Frontal cortex (tissue), 4 donors: ENCODE results near the gene IRF7. TPM values are rescaled to one million over a fixed set of nuclear protein-coding genes. Genes with fewer than 3 reads are reported as not detected.
A peak's percentile ranks its signal among the peaks of the same experiment; 100 is the strongest.

Experiments used
- DNase-seq, 2 donors: peaks; one replicate each; pipeline ENCODE4 v3.0.0; 2012; ENCODE audit warnings: low spot score in 2 of 2
- FAIRE-seq: peaks from 2 replicates; lab custom pipeline; 2012; peaks lifted over from hg19 to GRCh38; lab: Jason Lieb, UNC
- total RNA-seq: library from RNA; depleted of rRNA; stranded (reverse); fragments of >200 nt; gene quantifications from one replicate; pipeline ENCODE4 v1.2.3, GENCODE V29; 2014
- donor health status: control.
- donor health status: control.
- donor health status: control.

The IRF7 gene
- total RNA-seq, 1 donor from 2014 or later, result 0.82 TPM

DNA sequence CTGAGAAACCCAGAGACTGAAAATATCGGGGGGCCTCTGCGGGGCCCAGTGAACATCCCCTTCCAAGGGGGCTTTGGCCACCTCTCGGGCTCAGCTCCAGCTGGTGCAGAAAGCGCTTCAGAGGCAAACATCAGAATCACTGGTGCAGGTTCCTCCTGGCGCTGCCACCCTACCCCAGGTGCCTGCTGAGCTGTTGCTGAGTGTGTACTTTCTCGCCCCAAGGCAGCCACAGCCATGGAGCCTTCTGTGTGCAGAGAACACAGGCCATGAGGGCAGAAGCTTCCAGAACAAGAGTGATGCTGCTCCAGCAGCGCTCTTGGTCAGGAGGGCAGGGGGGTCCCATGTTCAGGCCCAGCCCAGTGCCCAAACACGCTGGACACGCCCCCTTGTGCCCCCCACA lies 27.6 kb upstream of the IRF7 start:
- no peak for FAIRE-seq
- DNase-seq, result no peak

DNA sequence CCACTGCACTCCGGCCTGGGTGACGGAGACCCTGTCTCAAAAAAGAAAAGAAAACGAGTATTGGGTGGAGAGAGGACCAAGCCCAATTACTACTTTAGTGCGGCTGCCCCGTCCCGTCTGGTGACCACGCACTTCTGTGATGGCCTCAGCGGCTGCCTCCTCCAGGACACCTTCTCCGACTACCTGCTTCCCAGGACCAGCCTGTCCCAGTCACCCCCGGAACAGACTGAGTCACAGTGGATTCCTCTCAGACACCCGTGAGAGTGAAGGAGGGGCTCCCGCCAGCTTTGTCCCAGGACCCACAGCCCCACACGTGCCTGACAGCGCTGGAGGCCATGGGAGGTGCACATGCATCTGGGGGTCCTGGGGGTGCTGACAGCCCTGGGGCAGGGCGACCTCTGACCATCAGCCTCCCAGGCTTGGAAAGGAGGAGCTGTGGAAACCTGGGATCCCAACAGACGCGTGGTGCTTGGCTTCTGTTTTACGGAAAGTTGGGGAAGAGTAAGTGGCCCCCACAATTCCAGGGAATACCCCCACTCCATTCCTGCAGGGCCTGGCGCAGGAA lies 26.1 kb upstream of the IRF7 start:
- FAIRE-seq, result no peak
- DNase-seq, result no peak

DNA sequence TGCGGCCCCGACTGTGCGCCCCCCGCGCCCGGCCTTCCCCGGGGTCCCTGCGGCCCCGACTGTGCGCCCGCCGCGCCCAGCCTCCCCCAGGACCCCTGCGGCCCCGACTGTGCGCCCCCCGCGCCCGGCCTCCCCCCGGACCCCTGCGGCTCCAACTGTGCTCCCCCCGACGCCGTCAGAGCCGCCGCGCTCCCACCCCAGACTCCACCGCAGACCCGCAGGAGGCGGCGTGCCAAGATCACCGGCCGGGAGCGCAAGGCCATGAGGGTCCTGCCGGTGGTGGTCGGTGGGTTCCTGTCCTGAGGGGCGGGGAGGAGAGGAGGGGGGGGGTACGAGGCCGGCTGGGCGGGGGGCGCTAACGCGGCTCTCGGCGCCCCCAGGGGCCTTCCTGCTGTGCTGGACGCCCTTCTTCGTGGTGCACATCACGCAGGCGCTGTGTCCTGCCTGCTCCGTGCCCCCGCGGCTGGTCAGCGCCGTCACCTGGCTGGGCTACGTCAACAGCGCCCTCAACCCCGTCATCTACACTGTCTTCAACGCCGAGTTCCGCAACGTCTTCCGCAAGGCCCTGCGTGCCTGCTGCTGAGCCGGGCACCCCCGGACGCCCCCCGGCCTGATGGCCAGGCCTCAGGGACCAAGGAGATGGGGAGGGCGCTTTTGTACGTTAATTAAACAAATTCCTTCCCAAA lies 24.4 kb upstream of the IRF7 start:
- no peak for DNase-seq
- FAIRE-seq, result no peak

DNA sequence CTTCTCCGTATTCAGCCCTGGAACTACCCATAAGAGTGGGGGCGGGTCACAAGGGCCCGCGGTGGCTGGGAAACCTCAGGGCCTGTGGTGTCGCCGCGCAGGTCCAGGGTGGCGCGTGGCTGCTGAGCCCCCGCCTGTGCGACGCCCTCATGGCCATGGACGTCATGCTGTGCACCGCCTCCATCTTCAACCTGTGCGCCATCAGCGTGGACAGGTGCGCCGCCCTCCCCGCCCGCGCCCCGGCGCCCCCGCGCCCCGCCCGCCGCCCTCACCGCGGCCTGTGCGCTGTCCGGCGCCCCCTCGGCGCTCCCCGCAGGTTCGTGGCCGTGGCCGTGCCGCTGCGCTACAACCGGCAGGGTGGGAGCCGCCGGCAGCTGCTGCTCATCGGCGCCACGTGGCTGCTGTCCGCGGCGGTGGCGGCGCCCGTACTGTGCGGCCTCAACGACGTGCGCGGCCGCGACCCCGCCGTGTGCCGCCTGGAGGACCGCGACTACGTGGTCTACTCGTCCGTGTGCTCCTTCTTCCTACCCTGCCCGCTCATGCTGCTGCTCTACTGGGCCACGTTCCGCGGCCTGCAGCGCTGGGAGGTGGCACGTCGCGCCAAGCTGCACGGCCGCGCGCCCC lies 23.7 kb upstream of the IRF7 start:
- FAIRE-seq (no peak), DNase-seq (no peak)

DNA sequence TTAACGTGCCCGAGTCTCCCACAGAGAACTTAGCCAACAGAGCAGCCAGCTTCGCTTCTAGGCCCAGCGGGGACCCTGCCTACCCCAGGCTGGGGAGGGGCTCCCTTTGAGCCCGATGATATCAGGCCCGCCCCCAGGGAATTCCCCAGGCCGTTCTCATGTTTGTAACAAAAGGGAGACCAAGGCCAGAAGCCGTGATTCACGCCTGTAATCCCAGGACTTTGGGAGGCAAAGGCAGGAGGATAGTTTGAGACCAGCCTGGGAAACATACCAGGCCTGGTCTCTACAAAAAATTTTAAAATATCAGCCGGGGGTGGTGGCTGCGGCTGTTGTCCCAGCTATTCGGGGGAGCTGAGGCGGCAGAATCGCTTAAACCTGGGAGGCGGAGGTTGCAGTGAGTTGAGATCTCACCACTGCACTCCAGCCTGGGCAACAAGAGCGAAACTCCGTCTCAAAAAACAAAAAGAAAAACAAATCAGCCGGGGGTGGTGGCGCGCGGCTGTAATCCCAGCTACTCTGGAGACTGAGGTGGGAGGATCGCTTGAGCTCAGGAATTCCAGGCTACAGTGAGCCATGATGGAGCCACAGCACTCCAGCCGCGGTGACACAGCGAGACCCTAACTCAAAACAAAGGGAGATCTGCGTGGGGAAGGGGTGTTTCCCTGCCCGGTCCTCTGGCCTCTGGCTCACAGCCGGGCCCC lies 23.0 kb upstream of the IRF7 start:
- DNase-seq (no peak), FAIRE-seq (no peak)

DNA sequence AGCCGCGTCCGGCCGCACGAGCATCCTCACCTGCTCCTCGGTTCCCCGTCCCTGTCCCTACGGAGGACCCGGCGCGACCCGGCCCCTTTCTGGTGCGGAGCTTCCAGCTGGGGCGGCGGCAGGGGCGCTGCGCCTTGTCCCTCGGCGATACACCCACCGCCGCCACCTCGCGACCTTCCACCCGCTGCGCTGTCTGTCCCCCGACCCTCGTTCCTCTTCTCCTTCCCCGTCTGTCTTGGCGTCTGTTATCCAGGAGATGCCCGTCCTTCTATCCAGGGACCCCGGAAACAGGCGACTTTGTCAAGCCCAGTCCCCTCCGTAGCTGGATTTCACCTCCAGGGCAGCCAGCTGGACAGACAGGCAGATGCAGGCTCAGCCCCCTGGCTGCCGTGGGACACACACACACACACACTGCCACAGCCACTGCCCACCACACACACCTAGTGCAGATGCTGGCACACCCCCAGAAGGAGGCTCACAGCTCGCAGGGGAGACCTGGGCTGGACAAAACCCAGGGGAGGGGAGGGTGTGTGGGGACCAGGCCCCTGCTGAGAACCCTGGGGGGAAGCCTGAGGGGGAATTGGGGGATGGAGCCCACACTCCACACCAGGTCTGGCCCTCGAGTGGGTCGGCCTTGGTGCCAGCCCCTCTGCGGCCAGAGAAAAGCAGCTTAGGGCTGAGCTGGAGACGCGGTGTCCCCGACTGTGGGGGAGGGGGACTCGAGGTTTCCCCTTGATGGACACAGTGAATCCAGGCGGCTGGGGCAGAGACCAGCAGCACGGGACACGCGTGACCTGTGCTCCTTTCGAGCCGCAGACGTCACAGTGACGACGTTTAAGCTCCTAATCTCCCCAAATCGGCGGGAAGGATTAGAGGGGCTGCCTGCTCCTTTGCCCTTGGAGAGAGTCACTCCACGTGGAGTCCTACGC lies 22.1 kb upstream of the IRF7 start:
- DNase-seq, result no peak
- no peak for FAIRE-seq

DNA sequence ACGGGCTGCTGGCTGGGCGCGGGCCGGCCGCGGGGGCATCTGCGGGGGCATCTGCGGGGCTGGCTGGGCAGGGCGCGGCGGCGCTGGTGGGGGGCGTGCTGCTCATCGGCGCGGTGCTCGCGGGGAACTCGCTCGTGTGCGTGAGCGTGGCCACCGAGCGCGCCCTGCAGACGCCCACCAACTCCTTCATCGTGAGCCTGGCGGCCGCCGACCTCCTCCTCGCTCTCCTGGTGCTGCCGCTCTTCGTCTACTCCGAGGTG lies 21.5 kb upstream of the IRF7 start:
- no peak for FAIRE-seq
- no peak for DNase-seq

DNA sequence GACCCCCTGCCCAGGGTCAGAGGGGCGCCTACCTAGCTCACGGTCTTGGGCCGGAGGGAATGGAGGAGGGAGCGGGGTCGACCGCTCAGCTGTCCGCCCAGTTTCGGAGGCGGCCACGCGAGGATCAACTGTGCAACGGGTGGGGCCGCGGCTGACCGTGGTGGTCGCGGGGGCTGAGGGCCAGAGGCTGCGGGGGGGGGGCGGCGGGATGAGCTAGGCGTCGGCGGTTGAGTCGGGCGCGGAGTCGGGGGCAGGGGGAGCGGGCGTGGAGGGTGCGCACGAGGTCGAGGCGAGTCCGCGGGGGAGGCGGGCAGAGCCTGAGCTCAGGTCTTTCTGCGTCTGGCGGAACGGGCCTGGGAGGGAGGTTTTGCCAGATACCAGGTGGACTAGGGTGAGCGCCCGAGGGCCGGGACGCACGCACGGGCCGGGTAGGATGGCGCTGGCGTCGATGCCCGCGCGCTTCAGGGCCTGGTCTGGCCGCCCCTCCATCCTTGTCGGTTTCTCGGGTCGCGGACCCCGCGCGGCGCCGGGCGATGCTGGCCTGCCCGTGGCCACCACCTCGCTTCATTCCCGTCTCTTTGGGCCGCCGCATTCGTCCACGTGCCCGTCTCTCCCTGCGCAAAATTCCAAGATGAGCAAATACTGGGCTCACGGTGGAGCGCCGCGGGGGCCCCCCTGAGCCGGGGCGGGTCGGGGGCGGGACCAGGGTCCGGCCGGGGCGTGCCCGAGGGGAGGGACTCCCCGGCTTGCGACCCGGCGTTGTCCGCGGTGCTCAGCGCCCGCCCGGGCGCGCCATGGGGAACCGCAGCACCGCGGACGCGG lies 21.0 kb upstream of the IRF7 start, which contains the start of gene DRD4:
TSS of gene DRD4 (plus strand) at position 759 of the 822 bp plus-strand sequence. CDS start at position 795, 36 bp downstream.
- peak in 1 of 2 donors; percentile 69 for DNase-seq
- FAIRE-seq, result no peak

DNA sequence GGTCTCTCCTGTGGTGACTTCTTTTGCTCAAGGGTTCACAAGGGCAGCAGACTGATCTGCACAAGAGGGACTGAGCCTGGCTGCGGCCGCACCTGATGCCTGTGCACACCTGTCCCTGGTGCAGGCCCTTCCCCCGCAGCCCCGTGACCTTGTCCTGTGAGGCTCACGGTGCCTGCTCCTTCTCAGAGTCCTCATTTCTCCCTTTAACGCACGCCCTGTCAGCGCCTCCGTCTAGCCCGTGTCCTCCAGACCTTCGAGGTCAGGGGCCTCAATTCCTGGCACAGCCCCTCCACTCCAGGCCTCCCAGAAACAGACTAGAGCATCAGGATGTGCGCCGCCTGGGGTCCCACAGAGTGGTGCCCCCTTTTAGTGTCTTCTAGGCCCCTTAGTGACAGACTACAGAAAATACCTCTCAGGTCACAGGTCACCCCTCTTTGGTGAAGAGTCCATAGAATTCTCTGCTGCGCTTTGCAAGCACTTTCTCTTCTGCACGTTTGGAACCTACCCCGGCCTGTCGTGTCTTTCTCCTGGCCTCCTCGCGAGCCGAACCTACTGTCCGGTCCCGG lies 20.3 kb upstream of the IRF7 start:
- no peak for DNase-seq

DNA sequence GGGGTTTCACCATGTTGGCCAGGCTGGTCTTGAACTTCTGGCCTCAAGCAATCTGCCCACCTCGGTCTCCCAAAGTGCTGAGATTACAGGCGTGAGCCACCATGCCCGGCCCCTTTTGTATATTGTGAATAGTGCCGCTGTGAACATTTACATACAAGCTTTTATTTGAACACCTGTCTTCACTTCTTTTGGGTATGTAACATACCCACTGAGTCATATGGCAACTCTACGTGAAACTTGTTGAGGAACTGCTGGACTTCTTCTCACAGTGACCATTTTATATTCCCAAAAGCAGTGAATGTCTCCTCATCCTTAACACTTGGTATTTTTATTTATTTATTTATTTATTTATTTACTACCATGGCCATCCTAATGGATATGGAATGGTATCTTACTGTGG lies 15.1 kb upstream of the IRF7 start:
- DNase-seq (no peak), FAIRE-seq (no peak)

More for the DNA sequence above, 20.3 kb upstream of the IRF7 start:
- FAIRE-seq, result no peak

DNA sequence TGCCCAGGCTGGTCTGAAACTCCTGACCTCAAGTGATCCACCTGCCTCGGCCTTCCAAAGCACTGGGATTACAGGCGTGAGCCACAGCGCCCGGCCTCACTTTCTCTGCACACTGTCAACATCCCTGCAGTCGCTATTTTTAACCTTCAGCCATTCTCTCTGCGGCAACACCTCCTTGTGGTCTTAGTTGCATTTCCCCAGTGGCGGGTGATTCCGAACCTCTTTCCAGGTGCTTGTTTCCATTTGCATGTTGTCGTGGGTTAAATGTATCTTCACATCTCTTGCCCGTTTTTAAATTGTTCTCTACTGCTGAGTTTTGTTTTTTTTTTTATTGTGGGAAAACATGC lies 13.5 kb upstream of the IRF7 start:
- DNase-seq (no peak), FAIRE-seq (no peak)

DNA sequence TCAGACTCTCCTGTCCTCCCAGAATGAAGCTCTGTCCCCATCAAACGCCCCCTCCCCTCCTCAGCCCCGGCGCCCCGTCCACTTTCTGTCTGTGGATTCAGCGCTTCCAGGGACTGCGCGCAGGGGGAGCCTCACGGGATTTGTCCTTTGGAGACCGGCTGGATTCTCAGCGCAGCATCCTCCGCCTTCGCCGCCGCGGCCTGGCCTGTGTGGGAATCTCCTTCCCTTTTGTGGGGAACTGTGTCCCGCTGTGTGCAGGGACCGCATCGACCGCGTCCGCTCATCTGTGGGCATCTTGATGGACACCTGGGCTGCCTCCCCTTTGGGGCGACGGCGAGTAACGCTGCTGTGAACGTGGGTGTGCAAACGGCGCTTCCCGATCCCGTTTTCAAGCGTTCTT lies 12.3 kb upstream of the IRF7 start:
- FAIRE-seq (no peak), DNase-seq (no peak)

DNA sequence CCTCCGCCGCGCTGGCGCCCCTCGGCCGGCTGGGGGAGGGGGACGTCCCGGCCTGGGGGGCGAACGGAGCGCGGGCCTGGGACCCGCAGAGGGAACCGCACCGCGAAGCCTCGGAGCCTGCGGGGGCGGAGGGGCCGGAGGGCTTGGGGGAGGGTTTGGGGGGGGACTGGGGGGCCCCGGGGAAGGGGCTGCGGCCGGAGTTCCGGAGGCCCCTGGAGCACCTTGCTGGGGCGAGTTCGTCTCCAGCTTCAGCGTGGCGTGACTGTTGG lies 11.5 kb upstream of the IRF7 start:
- DNase-seq (no peak), FAIRE-seq (no peak)

DNA sequence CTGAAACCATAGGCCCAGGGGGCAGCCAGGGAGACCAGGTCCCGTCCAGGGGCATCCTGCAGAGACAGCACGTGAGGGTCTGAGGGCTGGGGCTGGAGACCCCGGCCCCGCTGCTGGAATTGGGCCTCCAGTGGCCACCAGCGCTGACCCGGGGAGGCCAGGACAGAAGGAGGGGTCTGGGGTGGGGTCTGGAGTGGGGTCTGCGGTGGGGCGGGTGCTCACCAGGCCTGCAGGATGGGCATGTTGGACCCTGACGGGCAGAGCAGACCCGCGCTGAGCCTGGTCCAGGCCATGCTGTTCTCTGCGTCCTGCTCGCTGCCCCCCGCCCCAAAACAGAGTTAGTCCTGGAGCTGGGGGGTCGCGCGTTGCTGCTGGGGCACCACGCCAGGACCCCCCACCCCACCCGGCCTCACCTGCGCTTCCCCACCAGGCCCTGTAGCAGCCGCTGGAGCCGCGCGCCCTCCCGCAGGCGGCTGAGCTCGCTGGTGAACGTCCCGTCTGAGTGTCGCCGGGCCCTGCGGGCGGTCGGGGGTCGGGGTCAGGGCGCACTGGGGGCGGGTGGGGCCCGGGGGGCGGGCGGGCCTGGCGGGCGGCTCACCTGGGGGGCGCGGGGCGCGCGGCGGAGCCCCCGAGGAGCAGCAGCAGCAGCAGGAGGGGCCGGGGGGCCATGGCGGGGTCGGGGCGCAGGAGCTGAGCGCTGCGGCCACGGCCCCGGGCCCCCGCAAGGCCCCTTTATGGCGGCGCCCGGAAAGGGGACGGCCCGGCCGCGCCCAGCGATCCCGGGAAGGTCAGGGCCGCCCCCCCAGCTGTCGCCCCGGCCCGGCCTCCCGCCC lies 10.9 kb upstream of the IRF7 start, which contains the start of gene SCT:
TSS of gene SCT (minus strand) at position 707 of the 833 bp plus-strand sequence. CDS start at position 669, 38 bp downstream.
- FAIRE-seq (no peak), DNase-seq (no peak)

DNA sequence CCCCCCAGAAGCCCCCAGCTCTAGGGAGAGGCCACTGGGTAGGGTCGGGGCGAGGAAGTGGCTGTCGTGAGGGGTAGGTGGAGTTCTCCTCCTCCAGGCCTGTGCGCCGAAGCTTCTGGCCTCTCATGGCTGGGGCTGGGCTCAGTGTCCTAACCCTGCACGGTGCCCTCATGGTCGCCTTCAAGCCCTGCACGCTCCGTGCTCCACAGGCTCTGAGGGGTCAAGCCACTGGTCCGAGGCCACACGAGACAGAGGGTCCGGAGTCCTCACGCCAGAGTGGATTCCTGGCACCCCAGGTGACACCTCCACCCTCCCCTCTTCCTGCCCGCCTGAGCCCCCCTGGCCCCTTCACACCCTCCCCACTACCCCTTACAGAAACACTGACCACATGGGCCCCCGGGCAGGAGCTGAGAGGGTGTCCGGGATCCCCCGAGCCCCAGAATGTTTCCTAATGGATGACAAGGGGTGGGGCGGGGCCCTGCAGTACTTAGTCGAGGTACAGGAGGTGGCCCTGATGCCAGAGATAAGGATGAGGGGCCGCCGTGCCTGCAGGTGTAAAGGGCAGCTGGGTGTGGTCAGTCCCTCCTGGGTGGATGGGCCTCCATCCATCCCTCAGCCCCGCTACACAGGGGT lies 10.0 kb upstream of the IRF7 start:
- DNase-seq (no peak), FAIRE-seq (no peak)

DNA sequence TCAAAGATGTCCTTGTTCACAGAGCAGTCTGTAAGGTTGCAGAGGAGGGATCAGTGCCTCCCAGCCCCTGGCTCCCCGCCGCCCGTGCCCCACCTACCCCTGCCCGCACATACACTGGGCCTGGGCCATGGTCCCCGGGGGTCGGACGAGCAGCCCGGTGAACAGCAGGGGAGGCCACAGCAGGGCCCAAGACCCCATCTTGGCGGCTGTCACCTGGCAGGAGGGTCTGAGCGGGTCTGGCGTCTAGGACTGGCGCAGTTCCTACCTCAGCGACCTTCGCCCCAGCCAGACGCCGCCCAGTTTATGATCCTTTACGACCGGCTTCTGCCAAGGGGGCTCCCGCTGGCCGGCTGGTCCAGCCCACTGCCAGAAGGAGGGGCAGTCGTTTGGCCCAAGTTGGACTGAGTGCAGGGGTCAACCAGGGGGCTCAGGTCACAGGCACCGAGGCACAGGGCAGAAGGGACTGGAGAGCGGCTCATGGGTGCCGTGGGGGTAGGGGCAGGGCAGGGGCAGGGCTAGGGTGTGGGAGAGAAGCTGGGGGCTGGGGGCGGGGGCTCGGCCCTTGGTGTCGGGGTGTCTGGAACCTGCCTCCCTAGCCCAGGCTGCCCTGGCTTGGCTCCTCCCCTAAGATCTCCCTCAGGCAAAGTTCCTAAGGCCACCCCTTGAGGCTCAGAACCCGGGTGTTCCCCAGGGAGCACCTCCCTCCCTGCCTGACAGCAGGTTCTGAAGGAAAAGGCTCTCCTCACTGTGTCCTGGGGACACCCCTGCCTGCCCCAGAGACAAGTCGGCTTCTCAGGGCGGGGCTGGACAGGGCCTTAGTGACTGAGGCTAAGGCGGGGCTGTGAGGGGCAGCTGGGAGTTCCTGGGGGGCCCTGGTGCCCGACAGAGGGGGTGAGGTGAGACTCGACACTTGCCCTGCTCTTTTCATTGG lies 9.2 kb upstream of the IRF7 start, which contains the start of gene CDHR5:
TSS of gene CDHR5 (minus strand) at position 251 of the 931 bp plus-strand sequence. CDS start at position 198, 53 bp downstream.
- FAIRE-seq (no peak), DNase-seq (no peak)
